Activated B cell treated with CpG ODN at 0.5 μM for 24 hours (primary cell): ENCODE data around the gene KLC3. TPM values are rescaled to one million over a fixed set of nuclear protein-coding genes. Genes with fewer than 3 reads are reported as not detected.

Experiments used
- ATAC-seq: fragments of 200-7000 bp; cut with Tn5 transposase; one replicate; pipeline ENCODE4 v1.10.0; 2021; ENCODE audit warnings: low read depth, mild to moderate bottlenecking, moderate library complexity
- CTCF ChIA-PET: fragments of 350-600 bp; sonication (Branson Sonifier 250); formaldehyde crosslinking; loops from one replicate; lab custom pipeline; 2021; ENCODE audit warnings: antibody characterized with exemption; lab: Charles Lee
- POLR2A ChIA-PET: fragments of 350-600 bp; sonication (Branson Sonifier 250); formaldehyde crosslinking; loops from one replicate; lab custom pipeline; 2021; ENCODE audit warnings: antibody characterized with exemption; lab: Charles Lee
- DNase-seq: peaks from one replicate; pipeline ENCODE4 v3.0.0; 2022
- H3K27ac Mint-ChIP-seq: one replicate; pipeline ENCODE4 v1.8.0; 2020; ENCODE audit warnings: mixed read lengths
- H3K27me3 Mint-ChIP-seq: one replicate; pipeline ENCODE4 v1.8.0; 2021; ENCODE audit warnings: mixed read lengths
- H3K36me3 Mint-ChIP-seq: one replicate; pipeline ENCODE4 v1.8.0; 2021; ENCODE audit warnings: low read depth, mixed read lengths
- H3K4me1 Mint-ChIP-seq: one replicate; pipeline ENCODE4 v1.8.0; 2021; ENCODE audit warnings: mixed read lengths
- H3K4me3 Mint-ChIP-seq: one replicate; pipeline ENCODE4 v1.8.0; 2020; ENCODE audit warnings: mild to moderate bottlenecking, mixed read lengths
- H3K9me3 Mint-ChIP-seq: one replicate; pipeline ENCODE4 v1.8.0; 2020; ENCODE audit warnings: mixed read lengths
- CTCF ChIP-seq: fragments of 200-600 bp; IDR thresholded peaks from one replicate; pipeline ENCODE4 v1.8.0; 2022; ENCODE audit warnings: antibody characterized with exemption, mild to moderate bottlenecking
- intact Hi-C: fragments of 100-400 bp; cut with micrococcal nuclease; formaldehyde crosslinking; loops from one replicate; pipeline ENCODE4 v1.15.1; 2024
- total RNA-seq: library from RNA; stranded (reverse); gene quantifications from 2 replicates; pipeline ENCODE4 v1.2.3, GENCODE V29; 2022

The KLC3 gene
- total RNA-seq, 1 donor from 2014 or later = not detected

GRCh38 chr19:45357445-45357783 lies 16.9 kb downstream of the KLC3 start:
- no peaks in the 10 kb centered on the region for H3K27me3 Mint-ChIP-seq
- ChIA-PET POLR2A (no interaction called here), CTCF (no interaction called here)
- TF ChIP-seq CTCF = no peak
- no peaks in the 10 kb centered on the region for H3K9me3 Mint-ChIP-seq
- no peaks in the 10 kb centered on the region for H3K4me1 Mint-ChIP-seq
- ATAC-seq (no peak), DNase-seq (no peak)
- H3K36me3 Mint-ChIP-seq = peaks cover 59% of the 10 kb centered on the region
- no peak overlapping the region for H3K4me3 Mint-ChIP-seq
- intact Hi-C loops = no loop called here
- no peak overlapping the region for H3K27ac Mint-ChIP-seq

- H3K9me3 Mint-ChIP-seq = no peaks in the 10 kb centered on the region
- no peak overlapping the region for H3K4me3 Mint-ChIP-seq
- no peak for ATAC-seq
- no peak overlapping the region for H3K27ac Mint-ChIP-seq
- peaks cover 55% of the 10 kb centered on the region for H3K36me3 Mint-ChIP-seq
- DNase-seq = no peak
- intact Hi-C loops = no loop called here
- H3K4me1 Mint-ChIP-seq = no peaks in the 10 kb centered on the region
- no peak for TF ChIP-seq CTCF
- CTCF ChIA-PET = no interaction called here
- no peaks in the 10 kb centered on the region for H3K27me3 Mint-ChIP-seq
- POLR2A ChIA-PET = no interaction called here
Measured at GRCh38 chr19:45358213-45358792, 17.8 kb downstream of the KLC3 start.

- CTCF ChIA-PET = no interaction called here
- Mint-ChIP-seq H3K4me1 (no peaks in the 10 kb centered on the region), H3K27ac (no peak overlapping the region), H3K4me3 (no peak overlapping the region), H3K9me3 (no peaks in the 10 kb centered on the region), H3K27me3 (no peaks in the 10 kb centered on the region), H3K36me3 (peaks cover 42% of the 10 kb centered on the region)
- DNase-seq (no peak), ATAC-seq (no peak)
- TF ChIP-seq CTCF = no peak
- intact Hi-C loops = no loop called here
- POLR2A ChIA-PET = no interaction called here
Measured at GRCh38 chr19:45361608-45362007, 21.1 kb downstream of the KLC3 start.

- H3K36me3 Mint-ChIP-seq = peaks cover 37% of the 10 kb centered on the region
- H3K27ac Mint-ChIP-seq = no peak overlapping the region
- no peak overlapping the region for H3K4me3 Mint-ChIP-seq
- ChIA-PET CTCF (no interaction called here), POLR2A (no interaction called here)
- ATAC-seq (no peak), DNase-seq (no peak)
- intact Hi-C loops = no loop called here
- no peaks in the 10 kb centered on the region for H3K4me1 Mint-ChIP-seq
- TF ChIP-seq CTCF = no peak
- H3K9me3 Mint-ChIP-seq = no peaks in the 10 kb centered on the region
- no peaks in the 10 kb centered on the region for H3K27me3 Mint-ChIP-seq
Measured at GRCh38 chr19:45362291-45362690, 21.7 kb downstream of the KLC3 start.

- POLR2A ChIA-PET = no interaction called here
- H3K27ac Mint-ChIP-seq = no peak overlapping the region
- no peaks in the 10 kb centered on the region for H3K27me3 Mint-ChIP-seq
- H3K9me3 Mint-ChIP-seq = no peaks in the 10 kb centered on the region
- peaks cover 1% of the 10 kb centered on the region for H3K4me1 Mint-ChIP-seq
- DNase-seq (no peak), ATAC-seq (no peak)
- CTCF ChIA-PET = no interaction called here
- intact Hi-C loops = no loop called here
- H3K4me3 Mint-ChIP-seq = no peak overlapping the region
- no peak for TF ChIP-seq CTCF
- peaks cover 27% of the 10 kb centered on the region for H3K36me3 Mint-ChIP-seq
Measured at GRCh38 chr19:45363861-45364459, 23.4 kb downstream of the KLC3 start.
